ENCODE results near the gene PARD3.

Gene PARD3

GRCh38 chr10:34340934-34341333 lies 474.2 kb downstream of the PARD3 start:
- no peaks in the 10 kb centered on the region for H3K36me3 ChIP-seq (ENCODE audit: insufficient read depth, low read length)
- H3K4me1 ChIP-seq (ENCODE audit: control insufficient read depth, insufficient read depth, low read length, unreplicated experiment), result peaks cover 71% of the 10 kb centered on the region
- H2AFZ ChIP-seq (ENCODE audit: low read length, unreplicated experiment), result peak overlapping the region; percentile 6
- no peaks in the 10 kb centered on the region for H3K27me3 ChIP-seq (ENCODE audit: insufficient read depth, low read length)
- peak overlapping the region; percentile 0; the same call in 1 of the 2 replicates for H3K27ac ChIP-seq (ENCODE audit: low read depth, low read length)
- peak overlapping the region; percentile 24 for H3K4me3 ChIP-seq (ENCODE audit: low read depth, low read length)
- no peaks in the 10 kb centered on the region for H3K79me2 ChIP-seq (ENCODE audit: control insufficient read depth, insufficient read depth, low read length, unreplicated experiment)

DNA sequence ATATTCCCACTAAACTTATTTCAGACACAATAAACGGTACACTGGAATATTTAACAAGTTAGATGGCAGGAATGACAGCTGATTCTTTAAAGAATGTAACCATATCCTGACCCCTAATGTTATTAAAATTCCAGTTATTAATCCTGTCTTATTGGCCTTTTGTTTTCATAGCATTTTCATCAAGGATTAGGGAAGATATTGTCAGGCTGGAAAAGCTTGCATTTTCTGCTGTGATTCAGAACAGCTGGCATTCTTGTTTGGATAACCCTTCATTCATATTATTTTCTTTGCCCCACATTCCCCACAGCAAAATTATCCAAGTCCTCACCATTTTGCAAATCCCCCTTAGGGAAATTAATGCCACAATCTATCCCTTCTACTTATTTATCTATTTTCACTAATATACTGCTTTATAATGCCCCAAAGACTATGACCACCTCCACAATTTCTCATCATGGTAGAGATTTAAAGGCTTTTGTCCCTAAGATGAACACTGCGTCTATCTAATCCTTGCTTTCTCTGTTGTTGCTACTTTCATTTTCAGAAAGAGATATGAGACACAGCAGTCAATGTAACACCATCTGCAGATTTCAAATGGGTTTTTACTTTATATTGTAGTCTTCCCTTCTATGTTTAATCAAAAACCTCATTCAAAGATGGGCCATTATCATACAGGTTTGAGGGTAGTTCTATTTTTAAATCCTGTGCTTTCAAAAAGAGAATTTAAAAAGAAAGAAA lies 475.1 kb downstream of the PARD3 start:
- no peak overlapping the region for H2AFZ ChIP-seq (ENCODE audit: low read length, unreplicated experiment)
- H3K4me3 ChIP-seq (ENCODE audit: low read depth, low read length), result peak overlapping the region; percentile 24
- peak overlapping the region; percentile 0 for H3K27ac ChIP-seq (ENCODE audit: low read depth, low read length)
- H3K27me3 ChIP-seq (ENCODE audit: insufficient read depth, low read length), result no peaks in the 10 kb centered on the region
- H3K36me3 ChIP-seq (ENCODE audit: insufficient read depth, low read length), result no peaks in the 10 kb centered on the region
- H3K4me1 ChIP-seq (ENCODE audit: control insufficient read depth, insufficient read depth, low read length, unreplicated experiment), result peaks cover 75% of the 10 kb centered on the region
- no peaks in the 10 kb centered on the region for H3K79me2 ChIP-seq (ENCODE audit: control insufficient read depth, insufficient read depth, low read length, unreplicated experiment)

- Histone ChIP-seq H3K27ac (ENCODE audit: low read depth, low read length) (no peak overlapping the region), H3K4me3 (ENCODE audit: low read depth, low read length) (no peak overlapping the region), H2AFZ (ENCODE audit: low read length, unreplicated experiment) (no peak overlapping the region), H3K79me2 (ENCODE audit: control insufficient read depth, insufficient read depth, low read length, unreplicated experiment) (no peaks in the 10 kb centered on the region), H3K36me3 (ENCODE audit: insufficient read depth, low read length) (no peaks in the 10 kb centered on the region), H3K4me1 (ENCODE audit: control insufficient read depth, insufficient read depth, low read length, unreplicated experiment) (peaks cover 62% of the 10 kb centered on the region), H3K27me3 (ENCODE audit: insufficient read depth, low read length) (no peaks in the 10 kb centered on the region)
Observed at GRCh38 chr10:34337917-34338316, 477.2 kb downstream of the PARD3 start.

DNA sequence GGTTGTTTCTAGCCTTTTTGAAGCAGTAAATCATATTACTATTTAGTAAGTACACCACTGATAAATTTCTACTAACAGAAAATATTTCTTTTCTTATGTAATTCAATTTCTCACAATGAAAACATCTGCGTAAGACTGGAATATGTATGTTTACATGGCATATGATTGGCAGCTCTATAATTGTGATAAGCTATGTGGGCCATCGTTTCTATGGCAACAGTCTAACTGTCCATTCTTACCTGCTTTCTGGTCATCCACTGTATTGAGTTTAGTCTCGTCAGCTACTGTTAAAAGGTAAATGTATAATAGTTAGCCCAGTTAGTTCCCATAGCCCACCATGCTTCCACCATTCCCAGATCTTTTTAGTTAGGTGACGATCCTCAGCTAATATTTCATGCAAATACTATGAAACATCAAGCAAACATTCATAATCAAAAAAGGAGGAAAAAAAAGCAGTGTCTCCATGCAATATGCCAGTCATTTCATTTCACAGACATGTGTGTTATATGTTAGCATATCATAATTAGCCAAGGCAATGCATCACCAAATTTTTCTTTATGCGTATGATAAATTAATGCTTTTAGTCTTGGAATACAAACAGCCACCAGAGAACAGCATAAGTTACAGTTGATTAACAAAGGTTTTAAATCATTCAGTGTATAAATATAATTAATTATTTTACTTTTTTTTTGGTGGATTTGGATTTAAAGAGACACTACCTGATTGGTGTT lies 479.0 kb downstream of the PARD3 start:
- 0 out of 2 replicates have a peak, but pooled peaks cover 3% of the 10 kb centered on the region for H3K36me3 ChIP-seq (ENCODE audit: insufficient read depth, low read length)
- no peak overlapping the region for H3K27ac ChIP-seq (ENCODE audit: low read depth, low read length)
- no peaks in the 10 kb centered on the region for H3K27me3 ChIP-seq (ENCODE audit: insufficient read depth, low read length)
- H2AFZ ChIP-seq (ENCODE audit: low read length, unreplicated experiment), result no peak overlapping the region
- no peak overlapping the region for H3K4me3 ChIP-seq (ENCODE audit: low read depth, low read length)
- peaks cover 46% of the 10 kb centered on the region for H3K4me1 ChIP-seq (ENCODE audit: control insufficient read depth, insufficient read depth, low read length, unreplicated experiment)
- no peaks in the 10 kb centered on the region for H3K79me2 ChIP-seq (ENCODE audit: control insufficient read depth, insufficient read depth, low read length, unreplicated experiment)

DNA sequence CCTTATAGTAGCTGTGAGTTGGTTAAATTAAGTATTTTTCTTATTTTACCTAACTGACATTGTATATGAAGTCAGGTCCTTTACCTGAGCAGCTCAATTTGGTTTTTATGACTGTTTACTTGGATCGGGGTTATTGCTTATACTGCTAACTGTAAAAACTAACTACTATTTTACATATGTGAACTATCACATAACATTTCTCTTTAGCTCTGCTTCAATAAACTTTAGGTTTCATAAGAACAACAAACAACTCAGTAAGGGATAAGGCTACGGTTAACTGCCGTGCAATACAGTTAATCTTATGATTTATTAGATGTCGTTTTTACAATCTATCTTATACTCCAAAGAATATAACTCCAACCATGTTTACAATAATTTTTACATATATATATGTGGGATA lies 480.2 kb downstream of the PARD3 start:
- Histone ChIP-seq H2AFZ (ENCODE audit: low read length, unreplicated experiment) (no peak overlapping the region), H3K4me3 (ENCODE audit: low read depth, low read length) (no peak overlapping the region), H3K4me1 (ENCODE audit: control insufficient read depth, insufficient read depth, low read length, unreplicated experiment) (peaks cover 35% of the 10 kb centered on the region), H3K27ac (ENCODE audit: low read depth, low read length) (no peak overlapping the region), H3K27me3 (ENCODE audit: insufficient read depth, low read length) (no peaks in the 10 kb centered on the region), H3K79me2 (ENCODE audit: control insufficient read depth, insufficient read depth, low read length, unreplicated experiment) (no peaks in the 10 kb centered on the region), H3K36me3 (ENCODE audit: insufficient read depth, low read length) (0 out of 2 replicates have a peak, but pooled peaks cover 5% of the 10 kb centered on the region)

DNA sequence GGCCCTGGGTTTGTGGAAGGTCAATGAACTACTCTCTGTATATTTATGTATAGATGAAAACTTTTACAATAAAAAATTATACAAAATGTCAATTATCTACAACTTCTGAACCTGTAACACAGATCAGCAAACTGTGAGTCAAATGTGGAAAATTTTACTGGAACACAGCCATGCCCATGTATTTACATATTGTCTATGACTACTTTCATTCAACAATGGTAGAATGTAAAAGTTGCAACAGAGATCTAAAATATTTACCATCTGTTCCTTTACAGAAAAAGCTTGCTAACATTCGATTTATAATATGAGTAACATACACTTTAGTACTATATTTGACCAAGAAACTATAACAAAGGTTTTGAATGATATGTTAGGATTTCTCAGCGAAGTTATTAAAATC lies 481.6 kb downstream of the PARD3 start:
- H3K36me3 ChIP-seq (ENCODE audit: insufficient read depth, low read length), result 0 out of 2 replicates have a peak, but pooled peaks cover 5% of the 10 kb centered on the region
- no peak overlapping the region for H2AFZ ChIP-seq (ENCODE audit: low read length, unreplicated experiment)
- H3K4me1 ChIP-seq (ENCODE audit: control insufficient read depth, insufficient read depth, low read length, unreplicated experiment), result peaks cover 28% of the 10 kb centered on the region
- no peak overlapping the region for H3K4me3 ChIP-seq (ENCODE audit: low read depth, low read length)
- H3K27me3 ChIP-seq (ENCODE audit: insufficient read depth, low read length), result no peaks in the 10 kb centered on the region
- no peak overlapping the region for H3K27ac ChIP-seq (ENCODE audit: low read depth, low read length)
- no peaks in the 10 kb centered on the region for H3K79me2 ChIP-seq (ENCODE audit: control insufficient read depth, insufficient read depth, low read length, unreplicated experiment)

- no peaks in the 10 kb centered on the region for H3K79me2 ChIP-seq (ENCODE audit: control insufficient read depth, insufficient read depth, low read length, unreplicated experiment)
- H3K4me3 ChIP-seq (ENCODE audit: low read depth, low read length), result no peak overlapping the region
- H3K27ac ChIP-seq (ENCODE audit: low read depth, low read length), result no peak overlapping the region
- H3K27me3 ChIP-seq (ENCODE audit: insufficient read depth, low read length), result no peaks in the 10 kb centered on the region
- H2AFZ ChIP-seq (ENCODE audit: low read length, unreplicated experiment), result no peak overlapping the region
- peaks cover 18% of the 10 kb centered on the region for H3K4me1 ChIP-seq (ENCODE audit: control insufficient read depth, insufficient read depth, low read length, unreplicated experiment)
- 0 out of 2 replicates have a peak, but pooled peaks cover 5% of the 10 kb centered on the region for H3K36me3 ChIP-seq (ENCODE audit: insufficient read depth, low read length)
Observed at GRCh38 chr10:34327184-34327583, 487.9 kb downstream of the PARD3 start.

DNA sequence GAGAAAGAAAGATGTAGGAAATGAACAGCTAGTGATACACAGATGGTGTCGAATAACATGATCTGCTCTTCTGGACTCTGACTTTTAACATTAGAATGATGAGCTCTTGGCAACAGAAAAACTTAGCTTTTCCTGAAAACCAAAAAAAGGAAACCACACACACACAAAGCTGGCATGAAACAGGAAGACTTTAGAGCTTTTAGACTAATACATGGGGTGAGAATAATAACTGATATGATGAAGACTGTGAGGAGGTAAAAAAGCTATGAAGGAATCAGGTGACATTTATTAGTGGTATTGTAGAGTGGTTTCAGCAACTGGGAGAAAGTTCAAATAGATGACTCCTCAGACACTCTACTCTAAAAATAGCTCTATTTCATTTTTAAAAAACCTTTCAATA lies 491.9 kb downstream of the PARD3 start:
- Histone ChIP-seq H3K27ac (ENCODE audit: low read depth, low read length) (peak overlapping the region; percentile 74), H3K36me3 (ENCODE audit: insufficient read depth, low read length) (no peaks in the 10 kb centered on the region), H3K79me2 (ENCODE audit: control insufficient read depth, insufficient read depth, low read length, unreplicated experiment) (no peaks in the 10 kb centered on the region), H2AFZ (ENCODE audit: low read length, unreplicated experiment) (no peak overlapping the region), H3K4me1 (ENCODE audit: control insufficient read depth, insufficient read depth, low read length, unreplicated experiment) (peaks cover 32% of the 10 kb centered on the region), H3K27me3 (ENCODE audit: insufficient read depth, low read length) (no peaks in the 10 kb centered on the region), H3K4me3 (ENCODE audit: low read depth, low read length) (no peak overlapping the region; the same call in 1 of the 2 replicates)

DNA sequence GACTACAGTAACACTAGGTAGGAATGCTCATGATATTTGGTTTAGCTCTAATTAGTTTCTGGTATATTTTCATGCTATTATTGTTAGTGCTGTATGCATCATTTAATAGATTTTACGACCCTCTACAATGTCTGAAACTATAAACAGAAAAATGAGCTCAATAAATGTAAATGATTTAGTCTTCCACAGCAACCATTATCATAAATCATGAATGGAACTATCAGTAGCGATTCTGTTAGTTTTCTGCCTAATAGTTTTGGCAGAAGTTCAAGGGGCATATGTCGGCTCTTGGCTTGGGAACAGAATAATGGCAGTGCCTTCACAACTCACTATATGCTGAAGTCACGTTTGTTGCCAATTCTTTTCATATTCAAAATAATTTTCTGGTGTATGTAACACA lies 494.8 kb downstream of the PARD3 start:
- Histone ChIP-seq H2AFZ (ENCODE audit: low read length, unreplicated experiment) (no peak overlapping the region), H3K4me1 (ENCODE audit: control insufficient read depth, insufficient read depth, low read length, unreplicated experiment) (peaks cover 32% of the 10 kb centered on the region), H3K27me3 (ENCODE audit: insufficient read depth, low read length) (no peaks in the 10 kb centered on the region), H3K36me3 (ENCODE audit: insufficient read depth, low read length) (no peaks in the 10 kb centered on the region), H3K27ac (ENCODE audit: low read depth, low read length) (no peak overlapping the region), H3K79me2 (ENCODE audit: control insufficient read depth, insufficient read depth, low read length, unreplicated experiment) (no peaks in the 10 kb centered on the region), H3K4me3 (ENCODE audit: low read depth, low read length) (no peak overlapping the region)

GRCh38 chr10:34319197-34319846 lies 495.8 kb downstream of the PARD3 start:
- Histone ChIP-seq H3K4me1 (ENCODE audit: control insufficient read depth, insufficient read depth, low read length, unreplicated experiment) (peaks cover 32% of the 10 kb centered on the region), H3K4me3 (ENCODE audit: low read depth, low read length) (no peak overlapping the region), H3K27ac (ENCODE audit: low read depth, low read length) (peak overlapping the region; percentile 61), H3K36me3 (ENCODE audit: insufficient read depth, low read length) (no peaks in the 10 kb centered on the region), H2AFZ (ENCODE audit: low read length, unreplicated experiment) (no peak overlapping the region), H3K79me2 (ENCODE audit: control insufficient read depth, insufficient read depth, low read length, unreplicated experiment) (no peaks in the 10 kb centered on the region), H3K27me3 (ENCODE audit: insufficient read depth, low read length) (no peaks in the 10 kb centered on the region)
